Daoy (cell line): ENCODE results near the gene AP5M1. TPM values are rescaled to one million over a fixed set of nuclear protein-coding genes. Genes with fewer than 3 reads are reported as not detected.
"Not testable (repeated sequence)": the region's sequence is repeated elsewhere in the genome, so short reads cannot be mapped to it uniquely, and the experiment has no call there.

ENCODE experiments used
- DNase-seq: peaks from one replicate; pipeline ENCODE4 v3.0.0-alpha.2; 2015; ENCODE audit warnings: low read depth
- total RNA-seq: library from RNA; depleted of rRNA; stranded (reverse); fragments of >200 nt; shearing (Covaris generic); gene quantifications from 2 replicates; pipeline ENCODE4 v1.2.3, GENCODE V29; 2014

AP5M1 gene
- total RNA-seq, 1 experiment from 2014 or later: 37.0 TPM

GRCh38 chr14:57290751-57291150 is 22.0 kb downstream of the AP5M1 start:
- DNase-seq: no peak

GRCh38 chr14:57291692-57292647 is 23.2 kb downstream of the AP5M1 start:
- no peak for DNase-seq

GRCh38 chr14:57293866-57294837 is 25.4 kb downstream of the AP5M1 start:
- DNase-seq: no peak

GRCh38 chr14:57295239-57295638 is 26.5 kb downstream of the AP5M1 start:
- DNase-seq: no peak

- no peak for DNase-seq
These were observed 29.1 kb downstream of the AP5M1 start for GRCh38 chr14:57297852-57298251.

- no peak for DNase-seq
These were observed 30.7 kb downstream of the AP5M1 start for GRCh38 chr14:57299511-57299910.

- peak; percentile 18 for DNase-seq
These were observed 34.1 kb downstream of the AP5M1 start for GRCh38 chr14:57302883-57303282.

- DNase-seq: no peak
These were observed 45.8 kb downstream of the AP5M1 start for GRCh38 chr14:57314396-57315089.

GRCh38 chr14:57317248-57317833 is 48.6 kb downstream of the AP5M1 start:
- DNase-seq: peak; percentile 71

- no peak for DNase-seq
These were observed 50.9 kb downstream of the AP5M1 start for GRCh38 chr14:57319636-57320192.

- no peak for DNase-seq
These were observed 55.0 kb downstream of the AP5M1 start for GRCh38 chr14:57323721-57324120.

GRCh38 chr14:57326253-57326652 is 57.5 kb downstream of the AP5M1 start:
- no peak for DNase-seq

- DNase-seq: no peak
These were observed 61.1 kb downstream of the AP5M1 start for GRCh38 chr14:57329833-57330232.

- peak; percentile 64 for DNase-seq
These were observed 63.7 kb downstream of the AP5M1 start for GRCh38 chr14:57332475-57332874.

GRCh38 chr14:57333726-57334125 is 65.0 kb downstream of the AP5M1 start:
- not testable (repeated sequence) for DNase-seq

- not testable (repeated sequence) for DNase-seq
These were observed 75.0 kb downstream of the AP5M1 start for GRCh38 chr14:57343545-57344297.

- no peak for DNase-seq
These were observed 76.3 kb downstream of the AP5M1 start for GRCh38 chr14:57345106-57345505.

- DNase-seq: no peak
These were observed 78.0 kb downstream of the AP5M1 start for GRCh38 chr14:57346741-57347140.
